ENCODE data around the gene TOR3A. TPM values are rescaled to one million over a fixed set of nuclear protein-coding genes. Genes with fewer than 3 reads are reported as not detected.

Gene TOR3A
- total and polyA plus RNA-seq, 10 of the 15 experiments (the other 5 are each of a cell fraction or from before 2014, with no cell fraction given): 8.6 to 87.9 (median 46.3) TPM

GRCh38 chr1:179034720-179035119 lies 47.1 kb upstream of the TOR3A start:
- Histone ChIP-seq H3K27ac (ENCODE audit: control insufficient read depth, insufficient read depth) (peak overlapping the region; percentile 54), H3K4me2 (ENCODE audit: control insufficient read depth, insufficient read depth) (peak overlapping the region; percentile 77), H4K20me1 (ENCODE audit: control insufficient read depth, insufficient read depth) (no peaks in the 10 kb centered on the region), H3K9me3 (replicated peaks; ENCODE audit: control insufficient read depth, insufficient read depth, low read length) (no peaks in the 10 kb centered on the region), H3K4me1 (ENCODE audit: control insufficient read depth, insufficient read depth, low read length) (peaks cover 67% of the 10 kb centered on the region), H3K9ac (ENCODE audit: control insufficient read depth, insufficient read depth, low read length) (no peak overlapping the region), H3K36me3 (ENCODE audit: control insufficient read depth in 2 of 2, insufficient read depth in 2 of 2, low read length in 1 of 2) (no peaks in the 10 kb centered on the region), H3K27me3 (replicated peaks in 1 of 2; ENCODE audit: control insufficient read depth in 2 of 2, insufficient read depth in 2 of 2, low read length in 1 of 2) (no peaks in the 10 kb centered on the region), H3K4me3 (peak overlapping the region; percentile 12; the same call in 1 of the 2 replicates), H3K79me2 (ENCODE audit: control insufficient read depth, insufficient read depth, low read length) (peaks cover 70% of the 10 kb centered on the region), H2AFZ (ENCODE audit: control insufficient read depth, low read depth, low read length) (no peak overlapping the region)
- 0% methylated on average over 1 of the region's 1 CpG for WGBS (ENCODE audit: insufficient coverage, insufficient replicate concordance, low lambda C conversion rate, missing lambda C conversion rate)
- peak; percentile 77 for DNase-seq (ENCODE audit: low read depth, low spot score)
- RAD21 ChIA-PET (ENCODE audit: unreplicated experiment): interaction anchor here (1.0 kb wide), 1 partner anchor 48 kb away, joined by 3 read pairs; no protein-coding TSS in a partner anchor
- FAIRE-seq: peak; percentile 90
- no TSS peak for BruUV-seq (replicated peaks)
- intact Hi-C loops (cut with micrococcal nuclease; ENCODE audit: unreplicated experiment) (no loop called here), in situ Hi-C loops (cut with MboI) (no loop called here)
- POLR2A ChIA-PET: interaction anchor here (1.0 to 1.4 kb wide), 2 partner anchors 11 to 18 kb away, joined by 3 to 4 read pairs; no protein-coding TSS in a partner anchor
- peak; percentile 83 for ATAC-seq
- SMC1A ChIA-PET (ENCODE audit: uncharacterized antibody, unreplicated experiment): interaction anchor here (0.6 to 1.0 kb wide), 2 partner anchors 13 to 45 kb away, joined by 3 to 4 read pairs; no protein-coding TSS in a partner anchor
- CTCF ChIA-PET: no interaction called here
- TF ChIP-seq PML (IDR thresholded peaks at IDR 0.05; ENCODE audit: low read length): no peak
- TF ChIP-seq, protein P1, sequence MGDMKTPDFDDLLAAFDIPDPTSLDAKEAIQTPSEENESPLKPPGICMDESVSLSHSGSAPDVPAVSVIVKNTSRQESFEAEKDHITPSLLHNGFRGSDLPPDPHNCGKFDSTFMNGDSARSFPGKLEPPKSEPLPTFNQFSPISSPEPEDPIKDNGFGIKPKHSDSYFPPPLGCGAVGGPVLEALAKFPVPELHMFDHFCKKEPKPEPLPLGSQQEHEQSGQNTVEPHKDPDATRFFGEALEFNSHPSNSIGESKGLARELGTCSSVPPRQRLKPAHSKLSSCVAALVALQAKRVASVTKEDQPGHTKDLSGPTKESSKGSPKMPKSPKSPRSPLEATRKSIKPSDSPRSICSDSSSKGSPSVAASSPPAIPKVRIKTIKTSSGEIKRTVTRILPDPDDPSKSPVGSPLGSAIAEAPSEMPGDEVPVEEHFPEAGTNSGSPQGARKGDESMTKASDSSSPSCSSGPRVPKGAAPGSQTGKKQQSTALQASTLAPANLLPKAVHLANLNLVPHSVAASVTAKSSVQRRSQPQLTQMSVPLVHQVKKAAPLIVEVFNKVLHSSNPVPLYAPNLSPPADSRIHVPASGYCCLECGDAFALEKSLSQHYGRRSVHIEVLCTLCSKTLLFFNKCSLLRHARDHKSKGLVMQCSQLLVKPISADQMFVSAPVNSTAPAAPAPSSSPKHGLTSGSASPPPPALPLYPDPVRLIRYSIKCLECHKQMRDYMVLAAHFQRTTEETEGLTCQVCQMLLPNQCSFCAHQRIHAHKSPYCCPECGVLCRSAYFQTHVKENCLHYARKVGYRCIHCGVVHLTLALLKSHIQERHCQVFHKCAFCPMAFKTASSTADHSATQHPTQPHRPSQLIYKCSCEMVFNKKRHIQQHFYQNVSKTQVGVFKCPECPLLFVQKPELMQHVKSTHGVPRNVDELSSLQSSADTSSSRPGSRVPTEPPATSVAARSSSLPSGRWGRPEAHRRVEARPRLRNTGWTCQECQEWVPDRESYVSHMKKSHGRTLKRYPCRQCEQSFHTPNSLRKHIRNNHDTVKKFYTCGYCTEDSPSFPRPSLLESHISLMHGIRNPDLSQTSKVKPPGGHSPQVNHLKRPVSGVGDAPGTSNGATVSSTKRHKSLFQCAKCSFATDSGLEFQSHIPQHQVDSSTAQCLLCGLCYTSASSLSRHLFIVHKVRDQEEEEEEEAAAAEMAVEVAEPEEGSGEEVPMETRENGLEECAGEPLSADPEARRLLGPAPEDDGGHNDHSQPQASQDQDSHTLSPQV (IDR thresholded peaks at IDR 0.05): no peak
- no peak for TF ChIP-seq HDGF (IDR thresholded peaks at IDR 0.05)
- TF ChIP-seq POLR2A (IDR thresholded peaks at IDR 0.05; ENCODE audit: low read depth, low read length): no peak
- TF ChIP-seq, protein P2, sequence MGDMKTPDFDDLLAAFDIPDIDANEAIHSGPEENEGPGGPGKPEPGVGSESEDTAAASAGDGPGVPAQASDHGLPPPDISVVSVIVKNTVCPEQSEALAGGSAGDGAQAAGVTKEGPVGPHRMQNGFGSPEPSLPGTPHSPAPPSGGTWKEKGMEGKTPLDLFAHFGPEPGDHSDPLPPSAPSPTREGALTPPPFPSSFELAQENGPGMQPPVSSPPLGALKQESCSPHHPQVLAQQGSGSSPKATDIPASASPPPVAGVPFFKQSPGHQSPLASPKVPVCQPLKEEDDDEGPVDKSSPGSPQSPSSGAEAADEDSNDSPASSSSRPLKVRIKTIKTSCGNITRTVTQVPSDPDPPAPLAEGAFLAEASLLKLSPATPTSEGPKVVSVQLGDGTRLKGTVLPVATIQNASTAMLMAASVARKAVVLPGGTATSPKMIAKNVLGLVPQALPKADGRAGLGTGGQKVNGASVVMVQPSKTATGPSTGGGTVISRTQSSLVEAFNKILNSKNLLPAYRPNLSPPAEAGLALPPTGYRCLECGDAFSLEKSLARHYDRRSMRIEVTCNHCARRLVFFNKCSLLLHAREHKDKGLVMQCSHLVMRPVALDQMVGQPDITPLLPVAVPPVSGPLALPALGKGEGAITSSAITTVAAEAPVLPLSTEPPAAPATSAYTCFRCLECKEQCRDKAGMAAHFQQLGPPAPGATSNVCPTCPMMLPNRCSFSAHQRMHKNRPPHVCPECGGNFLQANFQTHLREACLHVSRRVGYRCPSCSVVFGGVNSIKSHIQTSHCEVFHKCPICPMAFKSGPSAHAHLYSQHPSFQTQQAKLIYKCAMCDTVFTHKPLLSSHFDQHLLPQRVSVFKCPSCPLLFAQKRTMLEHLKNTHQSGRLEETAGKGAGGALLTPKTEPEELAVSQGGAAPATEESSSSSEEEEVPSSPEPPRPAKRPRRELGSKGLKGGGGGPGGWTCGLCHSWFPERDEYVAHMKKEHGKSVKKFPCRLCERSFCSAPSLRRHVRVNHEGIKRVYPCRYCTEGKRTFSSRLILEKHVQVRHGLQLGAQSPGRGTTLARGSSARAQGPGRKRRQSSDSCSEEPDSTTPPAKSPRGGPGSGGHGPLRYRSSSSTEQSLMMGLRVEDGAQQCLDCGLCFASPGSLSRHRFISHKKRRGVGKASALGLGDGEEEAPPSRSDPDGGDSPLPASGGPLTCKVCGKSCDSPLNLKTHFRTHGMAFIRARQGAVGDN (IDR thresholded peaks at IDR 0.05): no peak
- no peak for TF ChIP-seq TCF3 (IDR thresholded peaks at IDR 0.05; ENCODE audit: borderline replicate concordance, insufficient read depth, low read depth, low read length)
- no peak for TF ChIP-seq GATAD2B (conservative IDR thresholded peaks at IDR 0.05; ENCODE audit: low read depth)
- TF ChIP-seq ZNF24 (IDR thresholded peaks at IDR 0.05): no peak
- no peak for TF ChIP-seq RAD21 (IDR thresholded peaks at IDR 0.05; ENCODE audit: insufficient read depth, low read depth, low read length)
- TF ChIP-seq MTA3 (IDR thresholded peaks at IDR 0.05; ENCODE audit: borderline replicate concordance, low read length): no peak
- TF ChIP-seq CHD1 (IDR thresholded peaks at IDR 0.05; ENCODE audit: low read depth, low read length): no peak
- no peak for TF ChIP-seq CTCF (IDR thresholded peaks at IDR 0.05 in 2 of 3, conservative IDR thresholded peaks at IDR 0.05 in 1 of 3; ENCODE audit: control insufficient read depth in 2 of 3, extremely low read depth in 1 of 3, insufficient read depth in 1 of 3, low read depth in 3 of 3, low read length in 3 of 3)
- peak; percentile 95 for TF ChIP-seq ATF7 (IDR thresholded peaks at IDR 0.05; ENCODE audit: low read depth)
- no peak for TF ChIP-seq NRF1 (conservative IDR thresholded peaks at IDR 0.05; ENCODE audit: low read depth, low read length)
- TF ChIP-seq CEBPB (IDR thresholded peaks at IDR 0.05; ENCODE audit: borderline replicate concordance in 1 of 2, low read depth in 2 of 2, low read length in 2 of 2): no peak
- TF ChIP-seq NFIC (IDR thresholded peaks at IDR 0.05; ENCODE audit: low read depth, low read length): peak; percentile 80; the same call in 1 of the 2 replicates
